Nephron progenitor cell (in vitro differentiated cells): ENCODE data around the gene CDK4.

ENCODE experiments used
- DNase-seq: peaks from one replicate; pipeline ENCODE4 v3.0.0; 2021
- H3K27ac Mint-ChIP-seq: 2 replicates; pipeline ENCODE4 v1.8.0; 2021; ENCODE audit warnings: mild to moderate bottlenecking, moderate library complexity, mixed read lengths
- H3K27me3 Mint-ChIP-seq: 2 replicates; pipeline ENCODE4 v1.8.0; 2021; ENCODE audit warnings: mild to moderate bottlenecking, low read depth, mixed read lengths; ENCODE audit not compliant: poor library complexity
- H3K36me3 Mint-ChIP-seq: 2 replicates; pipeline ENCODE4 v1.8.0; 2021; ENCODE audit warnings: low read depth, mixed read lengths
- H3K4me1 Mint-ChIP-seq: 2 replicates; pipeline ENCODE4 v1.8.0; 2021; ENCODE audit warnings: mixed read lengths
- H3K4me3 Mint-ChIP-seq: 2 replicates; pipeline ENCODE4 v1.8.0; 2021; ENCODE audit warnings: mild to moderate bottlenecking, moderate library complexity, mixed read lengths
- H3K9me3 Mint-ChIP-seq: 2 replicates; pipeline ENCODE4 v1.8.0; 2021; ENCODE audit warnings: mild to moderate bottlenecking, moderate library complexity, mixed read lengths
- TF ChIP-seq, protein P1 (sequence below): fragments of 200-600 bp; sonication (generic); IDR thresholded peaks from 2 replicates; pipeline ENCODE4 v1.5.0; 2021; ENCODE audit warnings: antibody characterized with exemption

CDK4 gene

DNA sequence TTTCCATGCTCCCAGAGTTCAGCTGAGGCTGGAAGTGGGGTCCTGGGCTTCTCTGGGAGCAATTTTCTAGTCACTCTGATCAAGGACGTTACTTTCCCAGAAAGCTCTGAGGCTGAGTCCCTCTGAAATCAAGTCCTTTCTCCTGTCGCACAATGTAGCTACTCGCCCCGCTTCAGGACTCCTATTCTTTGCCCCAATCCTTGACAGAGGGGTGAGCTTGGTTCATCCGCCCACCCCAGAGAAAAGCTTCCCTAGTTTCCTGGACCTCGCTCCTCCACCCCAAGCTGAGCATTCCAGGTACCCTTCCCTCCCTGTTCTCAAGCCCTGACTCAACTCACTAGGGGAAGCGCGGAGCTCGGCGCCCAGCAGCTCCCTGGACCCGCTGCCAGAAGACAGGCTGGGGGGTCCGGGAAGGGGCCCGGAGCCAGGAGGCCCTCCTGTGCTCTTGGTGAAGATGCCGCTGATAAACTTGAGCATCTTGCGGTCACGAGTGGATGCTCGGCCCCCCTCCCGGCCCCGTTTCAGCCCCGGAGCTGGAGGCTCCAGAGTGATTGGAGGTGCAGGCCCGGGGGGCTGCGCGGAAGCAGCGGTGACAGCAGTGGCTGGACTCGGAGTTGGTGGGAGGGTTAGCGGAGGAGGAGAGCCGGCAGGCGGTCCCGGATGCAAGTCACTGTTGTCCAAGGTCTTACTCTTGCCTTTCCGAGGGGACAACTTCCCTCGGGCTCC, 15.2 kb downstream of the CDK4 start:
- TF ChIP-seq, protein P1, sequence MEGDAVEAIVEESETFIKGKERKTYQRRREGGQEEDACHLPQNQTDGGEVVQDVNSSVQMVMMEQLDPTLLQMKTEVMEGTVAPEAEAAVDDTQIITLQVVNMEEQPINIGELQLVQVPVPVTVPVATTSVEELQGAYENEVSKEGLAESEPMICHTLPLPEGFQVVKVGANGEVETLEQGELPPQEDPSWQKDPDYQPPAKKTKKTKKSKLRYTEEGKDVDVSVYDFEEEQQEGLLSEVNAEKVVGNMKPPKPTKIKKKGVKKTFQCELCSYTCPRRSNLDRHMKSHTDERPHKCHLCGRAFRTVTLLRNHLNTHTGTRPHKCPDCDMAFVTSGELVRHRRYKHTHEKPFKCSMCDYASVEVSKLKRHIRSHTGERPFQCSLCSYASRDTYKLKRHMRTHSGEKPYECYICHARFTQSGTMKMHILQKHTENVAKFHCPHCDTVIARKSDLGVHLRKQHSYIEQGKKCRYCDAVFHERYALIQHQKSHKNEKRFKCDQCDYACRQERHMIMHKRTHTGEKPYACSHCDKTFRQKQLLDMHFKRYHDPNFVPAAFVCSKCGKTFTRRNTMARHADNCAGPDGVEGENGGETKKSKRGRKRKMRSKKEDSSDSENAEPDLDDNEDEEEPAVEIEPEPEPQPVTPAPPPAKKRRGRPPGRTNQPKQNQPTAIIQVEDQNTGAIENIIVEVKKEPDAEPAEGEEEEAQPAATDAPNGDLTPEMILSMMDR: no peak

DNA sequence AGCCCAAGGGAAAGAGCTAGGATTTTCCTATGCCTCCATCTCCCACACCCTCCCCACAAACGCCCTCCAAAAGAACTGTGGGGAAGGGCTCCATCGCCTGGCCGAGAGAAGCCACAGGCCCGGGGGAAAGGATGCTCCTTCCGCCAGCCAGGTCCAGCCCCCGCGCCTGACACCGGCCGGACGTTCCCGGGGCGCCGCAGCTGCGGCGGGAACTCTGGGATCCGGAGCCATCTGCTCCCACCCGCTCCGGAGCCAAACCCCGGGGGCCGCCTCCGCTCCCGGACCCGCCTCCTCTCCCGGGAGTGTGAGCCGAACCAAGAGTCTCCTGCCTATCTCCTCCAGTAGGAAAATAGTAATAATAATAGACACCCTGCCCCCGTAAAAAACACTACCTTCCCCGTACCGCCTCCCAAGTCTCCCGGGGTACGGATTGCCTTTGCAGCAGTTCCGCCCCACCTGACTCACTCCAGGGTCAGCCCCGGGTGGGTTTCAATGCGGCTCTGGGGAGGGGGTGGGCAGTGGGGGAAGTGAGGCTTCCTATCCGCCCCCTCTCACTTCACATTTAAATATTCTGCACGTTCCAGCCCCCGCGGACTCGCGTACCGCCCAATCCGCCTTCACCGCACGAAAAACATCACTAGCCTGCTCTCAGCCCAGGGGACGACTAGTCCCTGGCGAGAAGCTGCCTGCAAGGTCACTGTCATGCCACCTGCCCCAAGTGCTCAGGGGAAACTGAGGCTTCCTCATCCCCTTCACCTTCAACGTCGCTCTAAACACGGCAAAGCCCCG, 16.0 kb downstream of the CDK4 start:
- peaks cover 98% of the 10 kb centered on the region for H3K27me3 Mint-ChIP-seq
- TF ChIP-seq, protein P1: no peak
- H3K36me3 Mint-ChIP-seq: no peaks in the 10 kb centered on the region
- peak; percentile 66 for DNase-seq
- peaks cover 23% of the 10 kb centered on the region for H3K4me1 Mint-ChIP-seq
- H3K27ac Mint-ChIP-seq: no peak overlapping the region
- H3K4me3 Mint-ChIP-seq: peak overlapping the region; percentile 76
- H3K9me3 Mint-ChIP-seq: peaks cover 8% of the 10 kb centered on the region

More for the DNA sequence above, 15.2 kb downstream of the CDK4 start:
- H3K4me1 Mint-ChIP-seq: peaks cover 23% of the 10 kb centered on the region
- H3K27ac Mint-ChIP-seq: no peak overlapping the region
- no peak for DNase-seq
- H3K4me3 Mint-ChIP-seq: peak overlapping the region; percentile 76
- peaks cover 8% of the 10 kb centered on the region for H3K9me3 Mint-ChIP-seq
- H3K27me3 Mint-ChIP-seq: peaks cover 98% of the 10 kb centered on the region
- H3K36me3 Mint-ChIP-seq: no peaks in the 10 kb centered on the region

DNA sequence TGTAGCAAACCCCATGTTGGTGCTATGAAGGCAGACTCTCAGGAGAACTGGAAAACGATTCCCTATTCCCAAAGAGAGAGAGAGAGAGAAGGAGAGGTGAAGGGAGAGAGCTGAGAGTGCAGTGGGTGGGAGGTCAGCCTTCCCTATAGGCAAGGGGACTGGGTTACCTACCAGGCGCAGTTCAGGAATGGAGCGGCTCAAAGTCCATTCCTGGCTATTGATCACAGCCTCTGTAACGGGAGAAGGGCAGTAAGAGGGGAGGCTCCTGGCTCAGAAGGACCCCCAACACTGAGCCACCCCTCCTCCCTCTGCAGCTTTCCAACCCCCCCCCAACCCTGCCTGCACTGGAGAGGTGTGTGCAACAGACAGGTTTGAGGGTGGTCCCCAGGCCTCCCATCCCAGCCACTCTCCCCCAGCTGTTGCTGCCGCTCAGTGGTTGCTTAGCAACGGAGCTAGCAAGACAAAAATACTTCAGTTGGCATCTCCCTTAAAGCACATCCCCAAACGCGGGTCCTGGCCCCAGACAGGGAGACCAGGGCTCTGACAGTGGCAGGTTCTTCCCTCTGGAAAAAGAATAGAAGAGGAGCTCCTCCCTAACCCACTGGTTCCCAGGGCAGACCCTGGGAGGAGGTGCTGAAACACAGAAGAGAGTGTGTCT, 16.8 kb downstream of the CDK4 start:
- TF ChIP-seq, protein P1: no peak
- Mint-ChIP-seq H3K4me1 (peaks cover 23% of the 10 kb centered on the region), H3K36me3 (no peaks in the 10 kb centered on the region), H3K9me3 (peaks cover 8% of the 10 kb centered on the region), H3K27me3 (peaks cover 98% of the 10 kb centered on the region), H3K27ac (no peak overlapping the region), H3K4me3 (peak overlapping the region; percentile 24)
- DNase-seq: no peak

DNA sequence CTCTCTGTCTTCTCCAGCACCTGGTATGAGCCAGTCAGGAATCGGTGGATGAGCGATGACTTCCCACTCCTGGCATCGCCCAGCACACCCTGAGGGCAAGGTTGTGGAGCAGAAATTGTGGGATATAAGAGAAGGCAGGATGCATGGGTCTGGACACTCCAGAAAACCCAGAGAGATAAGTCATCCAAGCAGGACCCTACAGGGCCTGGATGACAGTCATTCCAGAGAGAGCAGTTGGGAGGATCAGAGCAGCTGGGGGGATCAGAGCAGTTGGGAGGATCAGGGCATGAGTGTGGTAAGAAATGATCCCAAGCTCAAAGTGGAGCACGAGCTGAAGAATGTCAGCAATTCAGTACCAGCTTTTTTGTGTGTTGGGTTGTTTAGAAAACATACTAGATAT, 17.5 kb downstream of the CDK4 start:
- DNase-seq: no peak
- no peak overlapping the region for H3K4me3 Mint-ChIP-seq
- H3K27me3 Mint-ChIP-seq: peaks cover 98% of the 10 kb centered on the region

DNA sequence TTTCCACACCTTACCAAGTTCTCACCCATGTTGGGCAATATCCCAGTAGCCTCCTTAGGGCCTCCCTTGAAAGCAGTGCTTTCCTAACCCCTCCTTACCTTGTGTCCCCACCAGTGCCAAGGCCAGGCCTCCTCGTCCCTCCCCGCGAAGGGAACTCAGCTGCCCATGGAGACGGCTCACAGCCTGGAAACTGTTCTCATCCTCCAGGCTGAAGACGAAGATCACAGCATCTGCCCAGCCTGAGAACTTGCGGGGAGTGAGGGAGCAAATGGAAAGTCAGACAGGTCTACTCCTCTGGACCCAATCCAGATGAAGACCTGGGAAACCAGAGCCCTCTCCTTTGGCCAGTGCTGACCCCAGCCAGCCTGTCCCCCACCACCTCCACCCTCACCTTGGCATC, 18.2 kb downstream of the CDK4 start:
- TF ChIP-seq, protein P1: no peak
- H3K9me3 Mint-ChIP-seq: peaks cover 8% of the 10 kb centered on the region
- DNase-seq: no peak
- H3K4me1 Mint-ChIP-seq: peaks cover 17% of the 10 kb centered on the region
- no peak overlapping the region for H3K27ac Mint-ChIP-seq
- H3K36me3 Mint-ChIP-seq: no peaks in the 10 kb centered on the region
- no peak overlapping the region for H3K4me3 Mint-ChIP-seq
- H3K27me3 Mint-ChIP-seq: peaks cover 98% of the 10 kb centered on the region

More for the DNA sequence above, 17.5 kb downstream of the CDK4 start:
- TF ChIP-seq, protein P1: no peak
- Mint-ChIP-seq H3K36me3 (no peaks in the 10 kb centered on the region), H3K4me1 (peaks cover 23% of the 10 kb centered on the region), H3K27ac (no peak overlapping the region), H3K9me3 (peaks cover 8% of the 10 kb centered on the region)
